SK-N-SH (cell line): ENCODE data around the gene UBE4B.

Experiments used
- EP300 ChIP-seq, 2 experiments: IDR thresholded peaks; 2 replicates each; pipeline versions ENCODE4 v1.4.0 to v1.6.1; 2012; ENCODE audit warnings: borderline replicate concordance in 1 of 2, low read depth in 1 of 2, low read length in 1 of 2
- MAX ChIP-seq: IDR thresholded peaks from 2 replicates; pipeline ENCODE4 v1.4.0; 2012; ENCODE audit warnings: low read depth
- POLR2AphosphoS5 ChIP-seq: IDR thresholded peaks from 2 replicates; pipeline ENCODE4 v1.6.1; 2012; ENCODE audit warnings: low read depth, low read length
- SMC3 ChIP-seq: IDR thresholded peaks from 2 replicates; pipeline ENCODE4 v1.6.1; 2012; ENCODE audit warnings: low read depth, low read length, improper control_type of control experiment

- TF ChIP-seq MAX, result no peak
- no peak for TF ChIP-seq SMC3
- no peak for TF ChIP-seq EP300 (IDR thresholded peaks at IDR 0.05; ENCODE audit: borderline replicate concordance in 1 of 2, low read depth in 1 of 2, low read length in 1 of 2)
- TF ChIP-seq POLR2AphosphoS5, result no peak
These were observed 127.4 kb downstream of the UBE4B start for GRCh38 chr1:10160173-10160572.
